GM19035 (cell line): ENCODE results near the gene MIDN.

Source experiments
- ATAC-seq: cut with Tn5 transposase; IDR thresholded peaks from one replicate; pipeline ENCODE4 v1.9.1; 2021; ENCODE audit not compliant: unreplicated experiment

Gene MIDN

GRCh38 chr19:1280636-1281568 lies 32.5 kb downstream of the MIDN start:
- no peak for ATAC-seq

DNA sequence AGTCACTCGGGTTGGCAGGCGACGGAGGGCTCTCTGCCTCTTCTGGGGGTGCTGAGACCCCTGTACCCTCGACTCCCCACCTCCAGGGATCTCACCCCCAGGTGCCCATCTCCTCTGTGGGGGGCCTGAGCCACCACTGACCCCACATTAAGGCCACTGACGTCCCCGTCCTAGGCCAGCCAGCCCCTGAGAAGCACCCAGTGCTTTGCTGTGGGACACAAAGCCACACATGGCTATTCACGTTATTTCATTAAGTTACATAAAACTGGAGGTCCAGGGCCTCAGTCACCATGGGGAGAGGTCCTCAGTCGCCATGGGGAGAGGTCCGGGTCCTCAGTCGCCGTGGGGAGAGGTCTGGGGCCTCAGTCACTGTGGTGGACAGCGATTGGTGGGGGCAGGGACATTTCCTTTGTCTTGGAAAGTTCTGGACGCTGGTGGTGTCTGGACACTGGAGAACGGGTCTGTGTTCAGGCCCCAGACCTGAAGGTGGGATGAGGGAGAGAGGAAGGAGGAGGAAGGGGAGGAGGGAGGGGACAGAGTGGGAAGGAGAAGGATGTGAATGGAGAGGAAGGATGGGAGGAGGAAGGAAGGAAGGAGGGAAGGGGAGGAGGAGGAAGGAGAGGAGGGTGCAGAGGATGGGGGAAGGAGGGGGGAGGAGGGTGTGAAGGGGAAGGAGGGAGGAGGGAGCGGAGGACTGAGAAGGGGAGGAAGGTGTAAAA lies 33.3 kb downstream of the MIDN start:
- ATAC-seq, result no peak

GRCh38 chr19:1282588-1283206 lies 34.3 kb downstream of the MIDN start:
- no peak for ATAC-seq

GRCh38 chr19:1283207-1283916 lies 35.0 kb downstream of the MIDN start:
- ATAC-seq, result no peak

DNA sequence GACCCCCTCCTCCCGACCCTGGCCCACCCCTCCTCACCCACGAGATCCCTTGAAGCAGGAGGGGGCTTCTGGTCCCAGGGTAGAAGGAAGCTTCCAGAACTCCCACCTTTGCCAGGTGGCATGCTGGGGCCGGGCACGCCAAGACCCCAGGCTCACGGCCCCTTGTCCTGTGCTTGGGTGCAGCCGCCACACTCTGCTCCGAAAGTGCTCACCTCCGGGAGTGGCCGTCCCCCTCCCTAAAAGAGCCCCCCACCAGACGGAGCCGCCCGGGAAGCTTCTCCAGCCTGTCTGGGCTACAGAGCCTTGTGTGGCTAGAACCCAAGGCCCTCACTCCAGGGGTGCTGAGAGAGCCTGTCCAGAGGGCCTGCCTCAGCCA lies 35.5 kb downstream of the MIDN start:
- ATAC-seq, result no peak

DNA sequence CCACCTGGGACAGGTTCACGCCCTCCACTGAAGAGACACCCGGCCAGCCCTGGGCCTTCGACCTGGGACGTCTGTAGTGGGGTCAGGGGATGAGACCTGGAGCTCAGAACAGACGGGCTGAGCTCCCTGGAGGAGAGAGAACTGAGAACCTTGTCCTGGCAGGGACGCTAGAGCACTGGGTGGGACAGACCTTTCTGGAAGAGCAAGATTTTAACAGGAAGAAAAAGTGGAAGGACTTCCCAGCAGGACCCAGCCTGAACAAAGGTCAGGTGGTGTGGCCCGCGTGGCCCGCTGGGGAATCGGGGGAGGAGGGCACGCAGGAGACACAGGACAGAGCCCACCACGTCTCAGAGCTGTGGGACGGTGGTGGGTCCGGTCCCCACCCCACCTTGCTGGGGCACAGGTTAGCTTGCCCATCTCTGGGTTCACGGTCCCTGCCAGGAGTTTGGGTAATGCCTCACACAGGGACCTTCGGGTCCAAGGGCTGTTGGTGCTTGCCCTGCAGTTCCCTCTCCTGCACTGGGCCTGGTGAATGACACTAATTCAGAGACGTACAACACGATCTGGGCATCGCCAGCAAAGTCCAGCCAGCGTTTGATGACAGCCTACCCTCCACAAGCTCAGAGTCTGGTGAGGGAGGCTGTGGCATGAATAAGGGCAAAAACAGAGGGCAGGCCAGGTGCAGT lies 36.1 kb downstream of the MIDN start:
- ATAC-seq, result no peak

- no peak for ATAC-seq
These were observed 36.8 kb downstream of the MIDN start for GRCh38 chr19:1284979-1285736.

- ATAC-seq, result no peak
These were observed 37.5 kb downstream of the MIDN start, which contains the start of gene EFNA2 for GRCh38 chr19:1285737-1286360. Gene EFNA2, plus strand, starts transcription at chr19:1285873. Its CDS starts 296 bp downstream, at chr19:1286169.

DNA sequence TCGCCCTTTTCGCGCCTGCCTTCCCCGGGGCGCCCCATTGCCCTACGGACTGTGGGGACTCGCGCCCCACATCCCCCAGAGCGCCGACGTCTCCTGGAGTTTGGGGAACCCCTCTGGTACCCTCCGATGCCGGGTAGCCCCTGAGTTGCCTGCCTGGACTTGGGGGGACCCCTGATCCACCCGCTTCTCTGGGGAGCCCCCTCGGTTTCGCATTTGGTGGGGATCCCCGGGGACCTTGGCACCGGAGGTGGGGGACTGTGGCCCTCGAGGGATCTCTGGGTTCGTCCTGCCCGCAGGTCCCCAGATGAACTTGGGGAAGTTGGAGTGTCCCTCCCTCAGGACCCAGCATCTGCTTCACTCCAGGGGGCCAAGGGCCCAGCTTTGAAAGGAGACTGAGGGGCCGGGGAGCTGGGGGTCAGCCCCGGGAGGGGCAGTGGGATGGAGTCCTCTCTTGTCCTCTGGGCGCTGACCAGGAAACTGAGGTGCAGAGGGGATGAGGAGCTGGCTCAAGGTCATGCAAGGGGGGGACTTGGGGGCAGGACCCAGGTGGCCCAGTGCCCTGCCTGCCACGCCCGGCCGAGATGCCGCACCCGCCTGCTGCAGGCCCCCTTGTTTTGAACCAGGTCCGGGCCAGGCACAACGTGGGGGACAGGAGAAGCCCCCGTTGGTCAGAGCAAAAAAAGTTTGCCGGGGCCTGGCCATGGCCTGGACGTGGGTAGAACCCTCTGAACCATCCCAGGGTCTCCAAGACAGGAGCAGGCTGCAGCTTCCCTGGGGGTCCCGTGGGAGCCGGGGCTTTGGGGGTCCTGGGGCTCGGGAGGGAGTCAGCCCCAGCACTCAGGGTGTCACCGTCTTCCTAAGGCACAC lies 38.3 kb downstream of the MIDN start:
- ATAC-seq, result no peak

DNA sequence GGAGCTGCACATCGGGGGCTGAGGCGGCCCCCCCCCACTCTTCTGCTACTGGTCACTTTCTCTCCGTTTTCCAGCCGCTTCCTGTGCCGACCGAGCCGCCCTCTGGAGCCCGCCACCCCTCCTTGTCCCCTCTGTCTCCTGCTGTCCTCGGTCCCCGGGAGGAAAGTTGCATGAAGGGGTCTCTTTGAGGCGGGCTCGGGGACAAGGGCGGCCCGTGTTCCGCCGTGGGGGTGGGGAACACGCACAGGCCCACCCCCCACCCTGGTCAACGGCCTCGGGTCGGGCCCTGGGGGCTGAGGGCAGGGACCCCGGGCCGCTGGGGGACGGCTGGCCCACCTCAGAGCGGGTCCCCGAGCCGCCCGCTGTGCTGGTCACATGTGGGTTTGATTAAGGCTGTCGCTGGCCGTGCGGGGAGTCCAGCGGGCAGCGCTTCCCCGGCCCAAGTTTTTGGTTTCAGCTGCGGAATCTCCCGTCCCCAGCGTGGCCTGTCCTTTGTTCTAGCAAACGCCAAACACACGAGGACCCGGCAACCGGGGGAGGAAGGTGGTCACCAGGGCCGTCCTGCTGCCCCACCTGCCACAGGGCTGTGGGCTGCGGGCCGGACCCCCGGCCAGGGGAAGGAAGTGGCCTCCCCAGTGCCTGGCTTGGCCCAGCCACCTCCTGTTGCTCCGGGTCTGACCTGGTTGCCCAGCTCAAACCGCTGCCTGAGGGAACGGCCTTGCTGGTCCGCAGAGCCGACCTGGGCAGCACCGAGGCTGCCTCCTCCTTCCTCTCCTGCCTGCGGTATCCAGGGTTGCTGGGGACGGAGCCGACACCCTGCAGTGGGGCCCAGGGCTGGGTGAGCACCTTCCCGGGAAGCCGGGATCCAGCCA lies 39.2 kb downstream of the MIDN start:
- no peak for ATAC-seq

GRCh38 chr19:1288226-1288612 lies 39.8 kb downstream of the MIDN start:
- no peak for ATAC-seq

GRCh38 chr19:1288833-1289685 lies 40.7 kb downstream of the MIDN start:
- no peak for ATAC-seq

- ATAC-seq, result no peak
These were observed 41.3 kb downstream of the MIDN start for GRCh38 chr19:1289686-1290025.

- ATAC-seq, result no peak
These were observed 41.9 kb downstream of the MIDN start for GRCh38 chr19:1290196-1290702.

DNA sequence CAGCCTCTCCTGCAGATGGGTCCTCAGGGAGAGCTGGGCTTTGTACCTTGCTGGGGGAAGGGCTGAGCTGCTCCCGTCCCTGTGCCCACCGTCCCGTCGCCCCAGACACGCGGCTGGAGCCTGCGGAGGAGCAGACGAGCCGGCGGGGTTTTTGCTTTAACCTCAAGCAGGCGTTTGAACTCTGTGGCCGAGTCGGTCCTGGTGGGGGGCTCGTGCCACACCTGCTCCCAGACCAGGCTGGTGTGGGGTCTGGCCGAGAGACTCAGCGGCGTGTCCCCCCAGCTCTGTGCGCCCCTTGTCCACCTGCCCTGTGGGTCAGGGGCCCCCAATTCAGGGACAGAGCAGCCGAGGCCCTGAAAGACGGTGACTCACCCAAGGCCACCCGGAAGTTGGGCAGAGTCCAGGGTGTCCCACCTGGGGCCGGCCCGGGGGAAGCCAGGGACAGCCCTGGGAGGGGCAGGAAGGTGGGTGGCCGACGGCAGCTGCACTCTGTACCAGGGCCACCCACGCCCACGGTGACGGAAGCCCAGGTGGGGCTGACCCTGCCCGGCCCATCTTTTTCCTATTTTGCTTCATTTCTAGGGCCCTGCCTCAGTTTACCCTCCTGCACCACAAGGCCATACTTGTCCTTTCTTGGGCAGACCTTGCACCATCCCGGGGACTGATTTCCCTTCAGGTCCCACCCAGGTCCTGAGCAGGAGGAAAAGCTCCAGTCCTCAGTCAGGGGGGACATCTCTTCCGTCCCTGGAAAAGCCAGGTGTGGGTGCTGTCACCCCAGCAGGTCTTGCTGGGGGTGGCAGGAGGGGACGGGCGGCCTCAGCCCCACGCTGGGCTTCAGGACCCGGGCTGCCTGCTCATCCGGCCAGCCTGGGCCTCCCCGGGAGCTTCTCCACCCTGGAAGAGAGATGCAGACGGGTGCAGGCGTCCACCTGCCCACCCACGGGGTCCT lies 42.6 kb downstream of the MIDN start:
- no peak for ATAC-seq
